H4 (cell line): Measurements from ENCODE around the gene SEMA6D. TPM values are rescaled to one million over a fixed set of nuclear protein-coding genes. Genes with fewer than 3 reads are reported as not detected.
"Not testable (repeated sequence)": the region's sequence is repeated elsewhere in the genome, so short reads cannot be mapped to it uniquely, and the experiment has no call there.

Experiments
- DNase-seq: peaks from one replicate; pipeline ENCODE4 v3.0.0-alpha.2; 2015; ENCODE audit warnings: low spot score
- total RNA-seq: library from RNA; depleted of rRNA; stranded (reverse); fragments of >200 nt; shearing (Covaris generic); gene quantifications from 2 replicates; pipeline ENCODE4 v1.2.3, GENCODE V29; 2014

The SEMA6D gene
- total RNA-seq, 1 experiment from 2014 or later: 7.6 TPM

GRCh38 chr15:47718497-47719437 is 1.5 kb downstream of the SEMA6D start:
- no peak for DNase-seq

- no peak for DNase-seq
These were observed 2.4 kb downstream of the SEMA6D start for GRCh38 chr15:47719730-47720129.

GRCh38 chr15:47720555-47720954 is 3.2 kb downstream of the SEMA6D start:
- DNase-seq: no peak

DNA sequence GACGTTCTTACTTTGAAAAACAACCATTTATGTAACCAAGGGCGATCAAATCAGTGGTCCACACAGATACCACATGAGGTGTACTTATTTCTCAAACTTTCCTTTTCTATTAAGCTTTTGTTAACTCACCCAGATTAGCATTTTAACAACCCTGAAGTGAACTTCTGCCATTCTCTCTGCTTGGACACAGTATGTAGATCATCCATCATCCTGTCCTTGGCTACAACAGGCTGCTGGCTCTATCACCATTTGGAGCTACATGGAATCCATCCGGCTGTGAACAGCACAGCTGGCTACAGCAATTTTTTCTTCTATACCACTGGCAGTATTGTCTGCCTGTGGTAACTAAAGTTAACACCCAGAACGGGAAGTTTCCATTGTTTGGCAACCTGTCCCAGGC is 4.4 kb downstream of the SEMA6D start:
- no peak for DNase-seq

- no peak for DNase-seq
These were observed 7.0 kb downstream of the SEMA6D start for GRCh38 chr15:47724346-47724745.

- no peak for DNase-seq
These were observed 7.7 kb downstream of the SEMA6D start for GRCh38 chr15:47725051-47725450.

GRCh38 chr15:47725906-47726305 is 8.6 kb downstream of the SEMA6D start:
- DNase-seq: no peak

DNA sequence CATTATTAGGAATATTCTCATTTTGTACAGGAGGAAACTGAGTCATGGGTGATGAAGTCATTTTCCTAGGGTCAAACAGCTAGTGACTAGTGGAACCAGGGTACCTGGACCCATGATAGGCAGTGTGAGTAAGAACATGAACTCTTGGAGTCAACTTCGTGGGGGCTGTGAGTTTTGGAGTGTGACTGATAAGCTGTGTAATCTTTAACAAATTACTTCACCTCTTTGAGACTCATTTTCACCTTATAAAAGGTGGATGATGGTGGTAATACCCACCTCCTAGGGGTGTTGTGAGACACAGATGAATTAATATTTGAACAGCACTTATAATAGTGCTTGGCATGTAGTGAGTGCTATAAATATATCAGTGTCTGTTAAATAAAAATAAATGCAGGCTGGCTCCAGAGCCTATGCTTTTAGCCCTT is 9.1 kb downstream of the SEMA6D start:
- DNase-seq: no peak

DNA sequence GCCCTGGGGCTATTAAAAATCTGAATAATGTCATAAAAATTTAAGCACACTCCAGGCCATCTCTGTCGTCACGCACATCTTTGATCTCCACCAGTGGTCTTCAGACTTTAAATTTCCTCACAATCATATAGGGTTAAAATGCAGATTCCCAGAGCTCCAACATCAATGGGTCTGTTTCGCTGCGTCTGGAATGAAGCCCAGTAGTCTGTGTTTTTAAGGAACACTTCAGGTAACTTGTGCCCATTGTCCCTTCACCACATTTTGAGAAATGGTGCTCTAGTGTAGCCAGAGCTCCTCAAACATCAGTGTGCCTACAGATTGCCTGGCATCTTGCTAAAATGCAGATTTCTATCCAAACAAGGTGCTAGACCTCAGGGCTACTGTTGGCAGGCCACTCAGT is 9.8 kb downstream of the SEMA6D start:
- no peak for DNase-seq

GRCh38 chr15:47727676-47728075 is 10.4 kb downstream of the SEMA6D start:
- no peak for DNase-seq

DNA sequence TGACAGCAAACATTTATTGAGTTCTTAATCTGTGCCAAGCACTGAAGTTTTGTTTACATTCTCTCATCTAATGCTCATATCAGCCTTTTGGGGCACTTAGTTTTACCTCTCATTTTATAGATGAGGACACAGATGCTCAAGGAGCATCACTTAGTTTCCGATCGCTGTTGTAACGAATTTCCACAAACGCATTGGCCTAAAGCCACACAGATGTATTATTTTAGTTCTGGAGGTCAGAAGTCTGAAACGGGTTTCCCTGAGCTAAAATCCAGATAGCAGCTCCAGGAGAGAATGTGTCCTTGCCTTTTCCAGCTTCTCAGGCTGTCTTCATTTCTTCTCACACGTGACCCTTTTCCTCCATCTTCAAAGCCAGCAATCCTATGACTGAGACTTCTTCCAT is 11.1 kb downstream of the SEMA6D start:
- DNase-seq: no peak

DNA sequence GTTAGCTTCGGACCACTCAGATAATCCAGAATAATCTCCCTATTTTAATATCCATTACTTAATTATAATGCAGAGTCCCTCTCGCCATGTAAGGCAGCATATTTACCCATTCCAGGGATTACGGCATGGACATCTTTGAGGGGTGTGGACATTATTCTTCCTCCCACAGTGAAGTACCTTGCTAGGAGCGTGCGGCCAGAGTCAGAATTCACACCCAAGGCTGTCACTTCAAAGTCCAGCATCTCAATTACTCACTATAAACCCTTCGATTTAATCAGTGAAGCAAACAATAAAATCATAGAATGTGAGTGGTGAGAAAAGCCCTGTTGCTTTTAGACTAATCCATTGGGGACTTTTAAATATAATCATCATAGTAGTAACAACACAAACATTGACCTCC is 11.6 kb downstream of the SEMA6D start:
- DNase-seq: no peak

GRCh38 chr15:47731230-47731629 is 13.9 kb downstream of the SEMA6D start:
- no peak for DNase-seq

- DNase-seq: no peak
These were observed 14.9 kb downstream of the SEMA6D start for GRCh38 chr15:47732248-47732647.

DNA sequence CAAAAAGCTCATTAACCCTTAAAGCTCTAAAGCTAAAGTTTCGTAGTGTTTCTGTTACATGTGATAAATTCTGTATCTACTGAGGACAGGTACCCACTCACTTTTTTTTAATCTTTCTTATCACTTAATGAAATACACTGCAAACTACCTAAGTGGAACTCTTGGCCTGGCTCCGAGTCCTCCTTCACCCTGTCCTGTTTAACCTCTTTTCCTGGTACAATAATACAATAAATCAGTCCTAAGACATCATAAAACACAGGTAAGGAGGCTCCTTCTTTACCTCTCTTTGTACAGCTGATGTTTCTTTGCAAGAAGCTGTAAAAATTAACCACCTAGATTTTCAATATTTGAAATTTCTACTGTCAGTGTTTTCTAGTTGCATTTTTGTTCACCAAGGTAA is 15.8 kb downstream of the SEMA6D start:
- no peak for DNase-seq

- peak; percentile 44 for DNase-seq
These were observed 19.0 kb downstream of the SEMA6D start for GRCh38 chr15:47736143-47736786.

- DNase-seq: no peak
These were observed 20.2 kb downstream of the SEMA6D start for GRCh38 chr15:47737477-47737876.

DNA sequence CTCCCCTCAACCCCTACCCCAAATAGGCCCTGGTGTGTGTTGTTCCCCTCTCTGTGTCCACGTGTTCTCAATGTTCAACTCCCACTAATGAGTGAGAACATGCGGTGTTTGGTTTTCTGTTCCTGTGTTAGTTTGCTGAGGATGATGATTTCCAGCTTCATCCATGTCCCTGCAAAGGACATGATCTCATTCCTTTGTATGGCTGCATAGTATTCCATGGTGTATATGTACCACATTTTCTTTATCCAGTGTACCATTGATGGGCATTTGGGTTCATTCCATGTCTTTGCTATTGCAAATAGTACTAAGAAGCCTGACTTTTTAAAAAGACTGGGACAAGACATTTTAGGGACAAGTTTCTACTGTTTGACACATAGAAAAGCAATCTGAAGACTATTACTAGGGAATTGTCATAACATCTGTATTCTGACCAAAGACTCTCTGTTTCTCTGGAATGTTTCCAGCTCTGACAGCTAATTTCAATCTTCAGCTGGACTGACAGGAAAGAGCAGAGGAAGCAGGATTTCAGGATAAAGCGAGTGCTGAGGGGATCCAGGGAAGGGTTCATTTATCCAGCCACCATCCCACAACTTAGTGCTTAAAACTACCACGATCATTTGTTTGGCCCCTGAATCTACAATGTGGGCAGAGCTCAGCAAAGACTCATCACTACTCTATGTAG is 21.0 kb downstream of the SEMA6D start:
- DNase-seq: not testable (repeated sequence)

GRCh38 chr15:47741082-47741481 is 23.8 kb downstream of the SEMA6D start:
- DNase-seq: no peak

- DNase-seq: no peak
These were observed 24.6 kb downstream of the SEMA6D start for GRCh38 chr15:47741907-47742306.

DNA sequence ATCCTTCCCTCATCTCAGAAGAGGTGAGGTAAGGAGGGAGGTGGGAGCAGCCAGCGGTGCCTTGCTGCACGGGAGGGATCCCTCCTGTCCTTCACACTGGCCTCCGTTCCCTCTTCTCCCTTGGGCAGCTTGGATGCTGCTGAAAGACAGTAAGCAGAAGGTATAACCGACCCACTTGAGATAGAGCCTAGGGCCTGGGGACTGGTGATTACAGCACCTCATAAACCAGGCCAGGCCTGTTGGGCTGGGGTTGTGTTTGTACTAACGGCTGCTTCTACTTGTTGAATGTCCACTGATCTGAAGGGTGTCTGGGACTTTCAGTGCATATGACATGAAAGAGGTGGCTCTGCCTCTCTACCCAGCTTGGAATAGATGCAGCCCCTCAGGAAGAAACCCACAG is 25.0 kb downstream of the SEMA6D start:
- no peak for DNase-seq

- no peak for DNase-seq
These were observed 25.4 kb downstream of the SEMA6D start for GRCh38 chr15:47742742-47743141.

DNA sequence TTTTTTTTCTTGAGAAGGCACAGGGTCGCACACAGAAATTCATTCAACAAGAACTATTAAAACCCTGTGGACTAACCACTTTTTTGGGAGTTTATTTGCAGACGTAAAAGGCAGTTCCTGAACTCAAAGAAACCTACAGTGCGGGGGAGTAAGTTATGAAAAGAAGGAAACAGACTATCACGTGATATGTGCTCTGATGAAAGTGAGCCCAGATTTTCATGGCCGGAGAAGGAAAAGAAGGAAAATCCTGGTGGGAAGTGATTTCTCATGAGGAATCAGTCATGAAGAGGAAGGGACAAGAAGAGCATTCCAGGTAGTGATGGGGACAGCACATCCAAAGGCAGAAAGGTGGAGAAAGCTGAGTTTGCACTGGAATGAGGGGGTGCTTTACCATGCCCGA is 26.1 kb downstream of the SEMA6D start:
- DNase-seq: no peak
